ENCODE measurements around the gene DSG3.

DNA sequence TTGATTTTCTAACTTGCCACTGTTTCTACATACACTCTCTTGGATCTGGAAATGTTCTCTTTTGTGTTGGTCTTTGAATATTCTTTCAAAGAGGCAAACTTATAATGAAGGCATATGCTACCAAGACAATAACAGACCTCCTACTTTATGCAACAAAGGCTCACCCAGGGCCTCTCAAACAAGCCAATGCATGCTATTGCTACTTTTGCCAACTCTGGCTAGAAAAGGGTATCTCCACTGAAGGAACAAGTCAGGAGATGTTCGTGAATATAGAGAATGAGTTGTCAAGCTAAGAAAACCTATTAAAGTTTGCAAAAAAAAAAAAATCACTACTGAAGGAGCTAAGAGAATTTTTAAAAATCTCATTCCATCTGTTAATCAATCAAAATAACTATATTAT, 34.5 kb downstream of the DSG3 start:
- TF ChIP-seq EZH2 (IDR thresholded peaks at IDR 0.05; ENCODE audit: low read length, missing control alignments) (no peak), CTCF (conservative IDR thresholded peaks at IDR 0.05 in 1 of 2, IDR thresholded peaks at IDR 0.05 in 1 of 2; ENCODE audit: low read depth in 1 of 2, low read length in 2 of 2) (no peak)
